KMS-11 (cell line): ENCODE measurements around the gene TXNDC8.

Experiments used
- H2AFZ ChIP-seq: fragments of 200-600 bp; sonication (generic); 2 replicates; pipeline ENCODE4 v1.6.1; 2016; ENCODE audit warnings: antibody characterized with exemption, mixed run types, low read depth
- H3K27ac ChIP-seq: fragments of 200-600 bp; sonication (generic); 2 replicates; pipeline ENCODE4 v1.6.1; 2016; ENCODE audit warnings: mild to moderate bottlenecking, mixed run types
- H3K27me3 ChIP-seq: fragments of 200-600 bp; sonication (generic); 2 replicates; pipeline ENCODE4 v1.6.1; 2017; ENCODE audit warnings: mild to moderate bottlenecking, low read depth, mixed run types, moderate library complexity; ENCODE audit not compliant: insufficient read depth
- H3K36me3 ChIP-seq: fragments of 200-600 bp; sonication (generic); 2 replicates; pipeline ENCODE4 v1.6.1; 2017; ENCODE audit warnings: mild to moderate bottlenecking, mixed run types; ENCODE audit not compliant: insufficient read depth
- H3K4me1 ChIP-seq: fragments of 200-600 bp; sonication (generic); 2 replicates; pipeline ENCODE4 v1.6.1; 2016; ENCODE audit warnings: mild to moderate bottlenecking, low read depth, mixed run types; ENCODE audit not compliant: poor library complexity, severe bottlenecking
- H3K4me2 ChIP-seq: fragments of 200-600 bp; sonication (generic); 2 replicates; pipeline ENCODE4 v1.7.0; 2016; ENCODE audit warnings: mild to moderate bottlenecking, mixed run types
- H3K4me3 ChIP-seq: fragments of 200-600 bp; sonication (generic); IDR thresholded peaks from 2 replicates; pipeline ENCODE4 v1.6.1; 2017; ENCODE audit warnings: low read depth, low read length, mixed read lengths; ENCODE audit not compliant: insufficient read depth
- H3K79me2 ChIP-seq: fragments of 200-600 bp; sonication (generic); 2 replicates; pipeline ENCODE4 v1.6.1; 2016; ENCODE audit warnings: low read depth, mixed run types; ENCODE audit not compliant: insufficient read depth
- H3K9ac ChIP-seq: fragments of 200-600 bp; sonication (generic); 2 replicates; pipeline ENCODE4 v1.6.1; 2016; ENCODE audit warnings: mild to moderate bottlenecking, mixed run types
- H4K20me1 ChIP-seq: fragments of 200-600 bp; sonication (generic); 2 replicates; pipeline ENCODE4 v1.6.1; 2016; ENCODE audit warnings: mild to moderate bottlenecking, mixed run types; ENCODE audit not compliant: insufficient read depth
- CTCF ChIP-seq: fragments of 200-600 bp; sonication (generic); conservative IDR thresholded peaks from 2 replicates; pipeline ENCODE4 v1.6.1; 2017; ENCODE audit warnings: low read depth, mild to moderate bottlenecking, antibody characterized with exemption, low read length, moderate library complexity, mixed read lengths

The TXNDC8 gene

GRCh38 chr9:110337727-110338126 is at the start of gene TXNDC8:
Gene TXNDC8 (minus strand): TSS chr9:110337863.
- no peak within 1 kb of the TSS for H3K9ac ChIP-seq
- no peak within 1 kb of the TSS for H3K27ac ChIP-seq
- H3K4me2 ChIP-seq = no peak within 1 kb of the TSS
- no peaks in the 10 kb centered on the region for H3K4me1 ChIP-seq
- H3K4me3 ChIP-seq = no peak within 1 kb of the TSS
- no peak for TF ChIP-seq CTCF
- no peaks in the 10 kb centered on the region for H3K79me2 ChIP-seq
- no peak within 1 kb of the TSS for H2AFZ ChIP-seq
- no peaks in the 10 kb centered on the region for H3K36me3 ChIP-seq
- H4K20me1 ChIP-seq = no peaks in the 10 kb centered on the region
- no peaks in the 10 kb centered on the region for H3K27me3 ChIP-seq

- Histone ChIP-seq H3K27me3 (no peaks in the 10 kb centered on the region), H4K20me1 (no peaks in the 10 kb centered on the region), H3K4me1 (no peaks in the 10 kb centered on the region), H3K36me3 (no peaks in the 10 kb centered on the region), H3K27ac (no peak overlapping the region), H2AFZ (no peak overlapping the region), H3K79me2 (no peaks in the 10 kb centered on the region), H3K9ac (no peak overlapping the region), H3K4me2 (no peak overlapping the region), H3K4me3 (no peak overlapping the region)
- TF ChIP-seq CTCF = no peak
Measured at GRCh38 chr9:110383491-110383890, 45.8 kb upstream of the TXNDC8 start.

- Histone ChIP-seq H3K4me3 (no peak overlapping the region), H3K4me1 (no peaks in the 10 kb centered on the region), H3K36me3 (no peaks in the 10 kb centered on the region), H3K27ac (no peak overlapping the region), H4K20me1 (no peaks in the 10 kb centered on the region), H3K9ac (no peak overlapping the region), H3K79me2 (no peaks in the 10 kb centered on the region), H2AFZ (no peak overlapping the region), H3K4me2 (no peak overlapping the region), H3K27me3 (no peaks in the 10 kb centered on the region)
- TF ChIP-seq CTCF = no peak
Measured at GRCh38 chr9:110382731-110383130, 45.1 kb upstream of the TXNDC8 start.

GRCh38 chr9:110371411-110372007 is 33.8 kb upstream of the TXNDC8 start:
- H3K79me2 ChIP-seq = no peaks in the 10 kb centered on the region
- no peak overlapping the region for H3K9ac ChIP-seq
- no peak overlapping the region for H2AFZ ChIP-seq
- H3K4me2 ChIP-seq = no peak overlapping the region
- H3K27me3 ChIP-seq = no peaks in the 10 kb centered on the region
- no peaks in the 10 kb centered on the region for H3K36me3 ChIP-seq
- no peak for TF ChIP-seq CTCF
- no peaks in the 10 kb centered on the region for H3K4me1 ChIP-seq
- no peak overlapping the region for H3K4me3 ChIP-seq
- no peaks in the 10 kb centered on the region for H4K20me1 ChIP-seq
- no peak overlapping the region for H3K27ac ChIP-seq
